ENCODE data around the gene PNLIPRP2.

PNLIPRP2 gene

GRCh38 chr10:116686632-116687031 is 65.9 kb downstream of the PNLIPRP2 start:
- DNase-seq: no peak

- no peak for DNase-seq
Measured at GRCh38 chr10:116687633-116688032, 66.9 kb downstream of the PNLIPRP2 start.

DNA sequence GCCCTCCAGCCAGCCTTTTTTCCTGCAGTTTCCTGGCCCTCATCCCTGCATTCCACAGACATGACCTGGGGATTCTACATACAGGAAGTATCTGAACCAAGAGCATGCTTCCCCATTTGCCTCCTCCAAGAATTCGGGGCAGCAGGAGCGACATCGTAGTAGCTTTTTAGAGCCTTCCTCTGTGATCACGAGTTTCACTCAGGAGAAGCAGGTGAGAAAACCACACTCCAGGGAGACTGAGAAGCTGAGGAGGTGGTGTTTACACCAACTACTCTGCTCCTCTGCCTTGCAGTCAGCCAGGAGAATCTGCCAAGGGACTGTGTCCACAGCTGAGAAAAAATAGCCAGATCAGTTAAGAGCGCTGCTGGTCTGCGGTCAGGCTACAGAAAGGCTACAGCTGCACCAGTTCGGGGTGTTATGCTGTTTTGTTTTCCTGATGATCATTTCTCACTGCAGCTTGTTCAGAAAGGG is 67.5 kb downstream of the PNLIPRP2 start:
- no peak for DNase-seq

- DNase-seq: no peak
Measured at GRCh38 chr10:116688741-116689495, 68.2 kb downstream of the PNLIPRP2 start.

DNA sequence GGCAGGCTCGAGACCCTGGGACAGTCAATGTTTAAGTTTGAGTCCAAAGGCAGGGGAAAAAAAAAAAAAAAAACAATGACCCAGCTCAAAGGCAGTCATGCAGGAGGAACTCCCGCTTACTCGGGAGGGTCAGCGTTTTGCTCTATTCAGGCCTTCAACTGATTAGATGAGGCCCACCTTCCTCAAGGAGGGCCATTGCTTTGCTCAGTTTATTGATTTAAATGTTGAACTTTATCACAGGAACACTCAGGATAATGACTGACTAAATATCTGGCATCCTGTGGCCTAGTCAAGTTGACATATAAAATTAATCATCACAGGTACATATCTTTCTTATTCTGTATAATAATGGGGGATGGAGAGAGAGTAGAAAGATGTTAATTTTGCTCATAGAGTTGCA is 69.0 kb downstream of the PNLIPRP2 start:
- no peak for DNase-seq

- DNase-seq: no peak
Measured at GRCh38 chr10:116690356-116691322, 69.9 kb downstream of the PNLIPRP2 start.

GRCh38 chr10:116691635-116692034 is 70.9 kb downstream of the PNLIPRP2 start:
- no peak for DNase-seq

- no peak for DNase-seq
Measured at GRCh38 chr10:116692225-116692624, 71.5 kb downstream of the PNLIPRP2 start.

DNA sequence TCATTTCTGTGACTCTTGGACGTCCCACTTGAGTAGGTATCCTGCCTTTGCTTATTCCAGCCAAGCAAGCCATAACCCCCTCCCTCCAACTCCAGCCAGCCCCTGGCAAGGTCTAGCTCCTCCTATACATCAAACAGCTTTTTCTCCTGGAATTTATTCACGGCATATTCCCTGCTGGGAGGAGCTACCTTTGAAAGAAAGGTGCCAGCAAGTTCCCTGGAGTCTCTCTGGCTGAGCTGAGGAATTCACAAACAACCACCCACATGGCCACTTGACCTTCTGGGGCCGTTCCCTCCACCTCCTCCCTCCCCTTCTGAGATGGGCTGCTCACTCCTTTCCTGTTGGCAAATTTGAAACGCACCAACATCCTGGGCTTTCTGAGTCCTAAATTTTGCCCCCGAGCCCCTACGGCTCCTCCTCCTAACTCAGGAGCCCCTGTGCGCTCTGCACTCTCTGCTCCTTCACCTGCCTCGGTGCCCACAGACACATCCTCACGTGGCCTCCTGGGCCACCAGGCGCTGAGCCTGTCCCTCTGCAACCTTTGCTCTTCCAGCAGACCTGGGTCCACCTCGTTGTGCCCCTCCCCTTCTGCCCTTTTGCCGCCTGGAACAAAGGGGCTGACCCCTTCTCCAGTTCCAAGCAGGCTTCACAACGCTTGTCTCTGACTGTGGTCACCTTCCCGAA is 73.6 kb downstream of the PNLIPRP2 start:
- DNase-seq: no peak
